DND-41 (cell line): ENCODE results near the gene ISG20.

Source experiments
- ATAC-seq: fragments of 200-7000 bp; cut with Tn5 transposase; 3 replicates; pipeline ENCODE4 v1.9.1; 2021; ENCODE audit warnings: low read depth; ENCODE audit not compliant: insufficient read depth
- DNase-seq: peaks from one replicate; pipeline ENCODE4 v3.0.0-alpha.2; 2020
- H2AFZ ChIP-seq: 2 replicates; pipeline ENCODE4 v1.6.0; 2012; ENCODE audit warnings: low read depth, low read length
- H3K27ac ChIP-seq: 2 replicates; pipeline ENCODE4 v1.5.1; 2012; ENCODE audit warnings: low read length, inconsistent platforms
- H3K27me3 ChIP-seq: fragments of 200-600 bp; sonication (generic); 2 replicates; pipeline ENCODE4 v1.6.0; 2012; ENCODE audit warnings: low read length, mild to moderate bottlenecking, inconsistent platforms; ENCODE audit not compliant: insufficient read depth, poor library complexity
- H3K36me3 ChIP-seq: 2 replicates; pipeline ENCODE4 v1.5.1; 2012; ENCODE audit warnings: low read length, inconsistent platforms; ENCODE audit not compliant: insufficient read depth
- H3K4me1 ChIP-seq: 2 replicates; pipeline ENCODE4 v1.5.1; 2012; ENCODE audit warnings: mild to moderate bottlenecking, low read length; ENCODE audit not compliant: insufficient read depth
- H3K4me2 ChIP-seq: 2 replicates; pipeline ENCODE4 v1.6.0; 2012; ENCODE audit warnings: mild to moderate bottlenecking, moderate library complexity, low read length, inconsistent platforms; ENCODE audit not compliant: insufficient read depth
- H3K4me3 ChIP-seq, 2 experiments: fragments of 200-600 bp in 1 of 2; shearing (Covaris generic) in 1 of 2; 2 replicates each; pipeline ENCODE4 v1.5.1; 2012 to 2016; ENCODE audit warnings: inconsistent platforms in 2 of 2, low read length in 2 of 2, mild to moderate bottlenecking in 2 of 2, low read depth in 1 of 2, moderate library complexity in 1 of 2
- H3K79me2 ChIP-seq: 2 replicates; pipeline ENCODE4 v1.6.0; 2012; ENCODE audit warnings: low read length, inconsistent platforms; ENCODE audit not compliant: insufficient read depth
- H3K9ac ChIP-seq: 2 replicates; pipeline ENCODE4 v1.6.0; 2012; ENCODE audit warnings: low read depth, mild to moderate bottlenecking, inconsistent platforms, low read length, moderate library complexity
- H3K9me3 ChIP-seq: 2 replicates; pipeline ENCODE4 v1.5.1; 2012; ENCODE audit warnings: low read length, moderate library complexity, mild to moderate bottlenecking, inconsistent platforms; ENCODE audit not compliant: insufficient read depth, severe bottlenecking
- H4K20me1 ChIP-seq: 2 replicates; pipeline ENCODE4 v1.6.0; 2012; ENCODE audit warnings: low read length; ENCODE audit not compliant: insufficient read depth
- EZH2 ChIP-seq: IDR thresholded peaks from 3 replicates; pipeline ENCODE4 v1.6.1; 2012; ENCODE audit warnings: borderline replicate concordance, low read depth, mild to moderate bottlenecking, moderate library complexity, low read length, inconsistent platforms; ENCODE audit not compliant: severe bottlenecking
- TF ChIP-seq, protein P1 (sequence below): IDR thresholded peaks from 2 replicates; pipeline ENCODE4 v1.5.1; 2012; ENCODE audit warnings: borderline replicate concordance, low read length, moderate library complexity, mild to moderate bottlenecking; ENCODE audit not compliant: poor library complexity, severe bottlenecking; ENCODE audit errors: extremely low read depth

Gene ISG20

GRCh38 chr15:88635318-88635717 is 3.5 kb upstream of the ISG20 start:
- Histone ChIP-seq H3K9ac (peak overlapping the region; percentile 54), H3K9me3 (no peaks in the 10 kb centered on the region), H2AFZ (no peak overlapping the region), H3K4me1 (peaks cover 74% of the 10 kb centered on the region), H3K79me2 (peaks cover 7% of the 10 kb centered on the region; the same call in 1 of the 2 replicates), H3K4me2 (peak overlapping the region; percentile 43), H3K36me3 (peaks cover 27% of the 10 kb centered on the region), H4K20me1 (peaks cover 3% of the 10 kb centered on the region; the same call in 1 of the 2 replicates), H3K4me3 (0 out of 4 replicates have a peak overlapping the region, but pooled peaks of 1 of the 2 experiments have one; percentile 12), H3K27ac (peak overlapping the region; percentile 92), H3K27me3 (no peaks in the 10 kb centered on the region)
- DNase-seq (peak; percentile 54), ATAC-seq (peak; percentile 65)
- TF ChIP-seq, protein P1, sequence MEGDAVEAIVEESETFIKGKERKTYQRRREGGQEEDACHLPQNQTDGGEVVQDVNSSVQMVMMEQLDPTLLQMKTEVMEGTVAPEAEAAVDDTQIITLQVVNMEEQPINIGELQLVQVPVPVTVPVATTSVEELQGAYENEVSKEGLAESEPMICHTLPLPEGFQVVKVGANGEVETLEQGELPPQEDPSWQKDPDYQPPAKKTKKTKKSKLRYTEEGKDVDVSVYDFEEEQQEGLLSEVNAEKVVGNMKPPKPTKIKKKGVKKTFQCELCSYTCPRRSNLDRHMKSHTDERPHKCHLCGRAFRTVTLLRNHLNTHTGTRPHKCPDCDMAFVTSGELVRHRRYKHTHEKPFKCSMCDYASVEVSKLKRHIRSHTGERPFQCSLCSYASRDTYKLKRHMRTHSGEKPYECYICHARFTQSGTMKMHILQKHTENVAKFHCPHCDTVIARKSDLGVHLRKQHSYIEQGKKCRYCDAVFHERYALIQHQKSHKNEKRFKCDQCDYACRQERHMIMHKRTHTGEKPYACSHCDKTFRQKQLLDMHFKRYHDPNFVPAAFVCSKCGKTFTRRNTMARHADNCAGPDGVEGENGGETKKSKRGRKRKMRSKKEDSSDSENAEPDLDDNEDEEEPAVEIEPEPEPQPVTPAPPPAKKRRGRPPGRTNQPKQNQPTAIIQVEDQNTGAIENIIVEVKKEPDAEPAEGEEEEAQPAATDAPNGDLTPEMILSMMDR: no peak
- TF ChIP-seq EZH2: no peak

- no peaks in the 10 kb centered on the region for H3K27me3 ChIP-seq
- peak overlapping the region; percentile 92 for H3K27ac ChIP-seq
- no peak for ATAC-seq
- peaks cover 76% of the 10 kb centered on the region for H3K4me1 ChIP-seq
- TF ChIP-seq EZH2: no peak
- TF ChIP-seq, protein P1: no peak
- H3K36me3 ChIP-seq: peaks cover 20% of the 10 kb centered on the region
- peak overlapping the region in 1 of 2 experiments; percentile 30; a peak in 1 of 4 replicates for H3K4me3 ChIP-seq
- peak overlapping the region; percentile 43 for H3K4me2 ChIP-seq
- H4K20me1 ChIP-seq: no peaks in the 10 kb centered on the region; the same call in 1 of the 2 replicates
- no peaks in the 10 kb centered on the region for H3K9me3 ChIP-seq
- no peak for DNase-seq
- H3K79me2 ChIP-seq: peaks cover 5% of the 10 kb centered on the region; the same call in 1 of the 2 replicates
- H2AFZ ChIP-seq: no peak overlapping the region
- peak overlapping the region; percentile 54 for H3K9ac ChIP-seq
Measured at GRCh38 chr15:88636050-88636449, 2.8 kb upstream of the ISG20 start.

GRCh38 chr15:88636654-88637053 is 2.2 kb upstream of the ISG20 start:
- Histone ChIP-seq H3K4me2 (no peak overlapping the region), H3K9ac (no peak overlapping the region), H2AFZ (no peak overlapping the region), H3K27me3 (no peaks in the 10 kb centered on the region), H3K4me3 (no peak overlapping the region), H4K20me1 (no peaks in the 10 kb centered on the region; the same call in 1 of the 2 replicates), H3K27ac (peak overlapping the region; percentile 92), H3K79me2 (peaks cover 3% of the 10 kb centered on the region; the same call in 1 of the 2 replicates), H3K36me3 (peaks cover 14% of the 10 kb centered on the region), H3K9me3 (no peaks in the 10 kb centered on the region), H3K4me1 (peaks cover 76% of the 10 kb centered on the region)
- ATAC-seq (no peak), DNase-seq (no peak)
- TF ChIP-seq EZH2: no peak
- TF ChIP-seq, protein P1: no peak
